ENCODE results near the gene EBF3. TPM values are rescaled to one million over a fixed set of nuclear protein-coding genes. Genes with fewer than 3 reads are reported as not detected.

EBF3 gene
- total RNA-seq, 1 experiment from 2014 or later, result not detected

DNA sequence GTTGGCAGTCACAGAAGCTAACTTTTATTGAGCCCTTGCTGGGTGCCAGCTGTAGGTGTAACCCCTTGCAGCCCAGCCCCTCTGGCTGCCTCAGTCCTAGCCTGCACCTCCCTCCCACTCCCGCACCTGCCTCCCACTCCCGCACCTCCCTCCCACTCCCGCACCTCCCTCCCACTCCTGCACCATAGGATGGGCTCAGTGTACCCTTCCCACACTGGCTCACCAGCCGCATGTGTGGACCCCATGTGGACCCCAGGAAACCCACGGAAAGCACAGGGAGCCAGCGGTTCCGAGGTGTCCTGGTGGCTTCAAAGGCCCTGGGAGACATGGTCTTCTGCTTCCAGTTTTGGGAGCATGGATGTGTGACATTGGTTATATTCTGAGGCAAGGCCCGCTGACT lies 132.9 kb downstream of the EBF3 start:
- no peaks in the 10 kb centered on the region for H4K20me1 ChIP-seq (ENCODE audit: insufficient read depth)
- H3K27me3 ChIP-seq (ENCODE audit: insufficient read depth, low read depth), result peaks cover 37% of the 10 kb centered on the region
- TF ChIP-seq, protein P1, sequence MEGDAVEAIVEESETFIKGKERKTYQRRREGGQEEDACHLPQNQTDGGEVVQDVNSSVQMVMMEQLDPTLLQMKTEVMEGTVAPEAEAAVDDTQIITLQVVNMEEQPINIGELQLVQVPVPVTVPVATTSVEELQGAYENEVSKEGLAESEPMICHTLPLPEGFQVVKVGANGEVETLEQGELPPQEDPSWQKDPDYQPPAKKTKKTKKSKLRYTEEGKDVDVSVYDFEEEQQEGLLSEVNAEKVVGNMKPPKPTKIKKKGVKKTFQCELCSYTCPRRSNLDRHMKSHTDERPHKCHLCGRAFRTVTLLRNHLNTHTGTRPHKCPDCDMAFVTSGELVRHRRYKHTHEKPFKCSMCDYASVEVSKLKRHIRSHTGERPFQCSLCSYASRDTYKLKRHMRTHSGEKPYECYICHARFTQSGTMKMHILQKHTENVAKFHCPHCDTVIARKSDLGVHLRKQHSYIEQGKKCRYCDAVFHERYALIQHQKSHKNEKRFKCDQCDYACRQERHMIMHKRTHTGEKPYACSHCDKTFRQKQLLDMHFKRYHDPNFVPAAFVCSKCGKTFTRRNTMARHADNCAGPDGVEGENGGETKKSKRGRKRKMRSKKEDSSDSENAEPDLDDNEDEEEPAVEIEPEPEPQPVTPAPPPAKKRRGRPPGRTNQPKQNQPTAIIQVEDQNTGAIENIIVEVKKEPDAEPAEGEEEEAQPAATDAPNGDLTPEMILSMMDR (conservative IDR thresholded peaks at IDR 0.05), result no peak
- no peak for TF ChIP-seq EZH2 (IDR thresholded peaks at IDR 0.05; ENCODE audit: low read depth)
- H3K9me3 ChIP-seq (ENCODE audit: insufficient read depth, low read depth), result no peaks in the 10 kb centered on the region
- no peaks in the 10 kb centered on the region for H3K4me1 ChIP-seq (replicated peaks; ENCODE audit: insufficient read depth)
- H3K9me2 ChIP-seq (ENCODE audit: insufficient read depth), result no peaks in the 10 kb centered on the region
- H2AFZ ChIP-seq, result no peak overlapping the region
- no peak overlapping the region for H3K4me3 ChIP-seq
- intact Hi-C loops (cut with micrococcal nuclease; ENCODE audit: unreplicated experiment), result no loop called here
- DNase-seq, result no peak
- H3K36me3 ChIP-seq (ENCODE audit: low read depth), result no peaks in the 10 kb centered on the region
- H3K79me2 ChIP-seq (ENCODE audit: low read depth), result no peaks in the 10 kb centered on the region
- H3K27ac ChIP-seq, result no peak overlapping the region
- H3K4me2 ChIP-seq, result no peak overlapping the region
- no peaks in the 10 kb centered on the region for H3F3A ChIP-seq (ENCODE audit: insufficient read depth, low read depth)
- ChIA-PET CTCF (no interaction called here), POLR2A (ENCODE audit: unreplicated experiment) (no interaction called here)
- BruUV-seq (replicated peaks), result no TSS peak

DNA sequence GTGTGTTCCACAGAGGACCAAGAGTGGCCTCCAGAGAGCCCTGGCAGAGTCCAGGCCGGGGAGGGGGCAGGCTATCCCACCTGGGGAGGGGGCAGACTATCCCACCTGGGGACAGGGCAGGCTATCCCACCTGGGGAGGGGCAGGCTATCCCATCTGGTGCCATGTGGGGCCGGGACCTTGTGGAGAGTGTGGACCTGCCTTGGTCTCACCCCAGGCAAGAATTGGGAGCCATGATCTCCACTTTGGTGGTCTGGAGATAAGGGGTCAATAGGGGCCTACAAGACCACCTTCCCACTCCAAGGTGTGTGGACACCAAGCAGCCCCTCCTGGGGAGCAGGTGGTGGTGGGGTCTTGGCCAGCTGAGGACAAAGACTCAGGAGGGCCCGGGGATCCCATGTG lies 138.2 kb downstream of the EBF3 start:
- Histone ChIP-seq H3K9me3 (ENCODE audit: insufficient read depth, low read depth) (no peaks in the 10 kb centered on the region), H3K4me1 (replicated peaks; ENCODE audit: insufficient read depth) (no peaks in the 10 kb centered on the region), H3K4me3 (no peak overlapping the region), H3K79me2 (ENCODE audit: low read depth) (no peaks in the 10 kb centered on the region), H4K20me1 (ENCODE audit: insufficient read depth) (no peaks in the 10 kb centered on the region), H3K27ac (no peak overlapping the region), H3K27me3 (ENCODE audit: insufficient read depth, low read depth) (0 out of 2 replicates have a peak, but pooled peaks cover 5% of the 10 kb centered on the region), H3K4me2 (no peak overlapping the region), H3F3A (ENCODE audit: insufficient read depth, low read depth) (no peaks in the 10 kb centered on the region), H3K36me3 (ENCODE audit: low read depth) (no peaks in the 10 kb centered on the region), H3K9me2 (ENCODE audit: insufficient read depth) (no peaks in the 10 kb centered on the region), H2AFZ (no peak overlapping the region)
- ChIA-PET POLR2A (ENCODE audit: unreplicated experiment) (no interaction called here), CTCF (no interaction called here)
- DNase-seq, result no peak
- intact Hi-C loops (cut with micrococcal nuclease; ENCODE audit: unreplicated experiment), result no loop called here
- no TSS peak for BruUV-seq (replicated peaks)
- no peak for TF ChIP-seq EZH2 (IDR thresholded peaks at IDR 0.05; ENCODE audit: low read depth)
- TF ChIP-seq, protein P1 (conservative IDR thresholded peaks at IDR 0.05), result no peak

DNA sequence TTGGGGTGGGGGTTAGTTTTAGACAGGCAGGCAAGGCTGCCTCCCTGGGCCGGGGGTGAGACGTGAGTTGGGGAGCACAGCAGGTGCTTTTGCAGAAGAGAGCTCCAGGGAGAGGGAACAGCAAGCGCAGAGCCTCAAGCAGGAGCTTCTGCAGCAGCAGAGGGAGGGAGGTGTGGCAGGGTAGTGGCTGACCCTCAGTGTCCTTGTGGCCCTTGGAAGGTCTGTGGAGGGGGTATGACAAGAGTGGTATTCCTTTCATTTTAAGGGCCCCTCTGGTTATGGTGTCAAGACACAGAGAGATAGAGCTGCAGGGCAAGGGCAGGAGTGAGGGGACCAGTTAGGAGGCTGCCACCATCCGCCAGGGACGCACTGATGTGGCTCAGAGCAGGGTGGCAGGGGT lies 138.9 kb downstream of the EBF3 start:
- Histone ChIP-seq H3K4me3 (no peak overlapping the region), H3K9me2 (ENCODE audit: insufficient read depth) (no peaks in the 10 kb centered on the region), H4K20me1 (ENCODE audit: insufficient read depth) (no peaks in the 10 kb centered on the region), H3K4me2 (no peak overlapping the region), H3K4me1 (replicated peaks; ENCODE audit: insufficient read depth) (no peaks in the 10 kb centered on the region), H3K27me3 (ENCODE audit: insufficient read depth, low read depth) (0 out of 2 replicates have a peak, but pooled peaks cover 3% of the 10 kb centered on the region), H3K27ac (no peak overlapping the region), H3F3A (ENCODE audit: insufficient read depth, low read depth) (no peaks in the 10 kb centered on the region), H3K36me3 (ENCODE audit: low read depth) (no peaks in the 10 kb centered on the region), H3K9me3 (ENCODE audit: insufficient read depth, low read depth) (no peaks in the 10 kb centered on the region), H3K79me2 (ENCODE audit: low read depth) (no peaks in the 10 kb centered on the region), H2AFZ (no peak overlapping the region)
- CTCF ChIA-PET, result no interaction called here
- intact Hi-C loops (cut with micrococcal nuclease; ENCODE audit: unreplicated experiment), result no loop called here
- no TSS peak for BruUV-seq (replicated peaks)
- DNase-seq, result no peak
- POLR2A ChIA-PET (ENCODE audit: unreplicated experiment), result no interaction called here
- no peak for TF ChIP-seq EZH2 (IDR thresholded peaks at IDR 0.05; ENCODE audit: low read depth)
- TF ChIP-seq, protein P1 (conservative IDR thresholded peaks at IDR 0.05), result no peak

All from PC-9 (cell line).